HuH-7 (cell line): ENCODE data around the gene RPL13.
"Not testable (repeated sequence)": the region's sequence is repeated elsewhere in the genome, so short reads cannot be mapped to it uniquely, and the experiment has no call there.

Source experiments
- DNase-seq: peaks from one replicate; pipeline ENCODE4 v3.0.0; 2011; ENCODE audit warnings: low spot score

Gene RPL13

DNA sequence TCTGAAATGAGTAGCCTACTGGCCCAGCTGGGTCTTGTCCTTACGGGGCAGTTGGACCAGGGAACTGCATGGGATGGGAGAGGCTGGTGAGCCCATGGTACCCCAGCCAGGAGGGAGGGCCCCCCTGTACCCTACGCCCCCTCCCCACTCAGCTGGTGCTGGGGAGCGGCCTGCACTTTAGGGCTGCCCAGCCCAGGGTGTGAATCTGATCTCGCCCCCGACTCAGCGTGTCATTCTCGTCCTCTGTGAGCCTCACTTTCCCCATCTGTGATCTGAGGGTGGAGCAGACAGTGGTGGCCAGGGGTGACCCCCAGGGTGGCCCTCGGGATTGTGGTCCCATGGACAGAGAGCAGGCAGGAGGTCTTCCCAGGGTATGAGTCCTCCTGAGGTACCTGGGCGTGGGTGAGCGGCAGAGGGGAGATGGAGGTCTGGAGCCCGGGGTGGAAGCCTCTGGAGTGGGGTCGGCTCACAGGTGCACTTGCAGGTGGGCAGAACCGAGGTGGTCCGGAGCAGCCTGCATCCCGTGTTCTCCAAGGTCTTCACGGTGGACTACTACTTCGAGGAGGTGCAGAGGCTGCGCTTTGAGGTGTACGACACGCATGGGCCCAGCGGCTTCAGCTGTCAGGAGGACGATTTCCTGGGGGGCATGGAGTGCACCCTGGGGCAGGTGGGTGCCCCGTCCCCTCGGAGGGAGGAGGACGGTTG is 16.7 kb downstream of the RPL13 start:
- DNase-seq, result no peak

DNA sequence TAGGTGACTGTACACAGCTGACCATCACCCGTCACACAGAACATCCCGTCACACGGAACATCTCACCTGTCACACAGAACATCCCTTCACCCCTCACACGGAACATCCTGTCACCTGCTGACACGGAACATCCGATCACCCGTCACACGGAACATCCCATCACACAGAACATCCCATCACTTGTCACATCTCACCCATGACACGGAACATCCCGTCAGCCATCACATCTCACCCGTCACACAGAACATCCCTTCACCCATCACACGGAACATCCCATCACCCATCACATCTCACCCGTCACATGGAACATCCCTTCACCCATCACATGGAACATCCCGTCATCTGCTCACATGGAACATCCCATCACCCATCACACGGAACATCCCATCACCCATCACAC is 18.9 kb downstream of the RPL13 start:
- no peak for DNase-seq

DNA sequence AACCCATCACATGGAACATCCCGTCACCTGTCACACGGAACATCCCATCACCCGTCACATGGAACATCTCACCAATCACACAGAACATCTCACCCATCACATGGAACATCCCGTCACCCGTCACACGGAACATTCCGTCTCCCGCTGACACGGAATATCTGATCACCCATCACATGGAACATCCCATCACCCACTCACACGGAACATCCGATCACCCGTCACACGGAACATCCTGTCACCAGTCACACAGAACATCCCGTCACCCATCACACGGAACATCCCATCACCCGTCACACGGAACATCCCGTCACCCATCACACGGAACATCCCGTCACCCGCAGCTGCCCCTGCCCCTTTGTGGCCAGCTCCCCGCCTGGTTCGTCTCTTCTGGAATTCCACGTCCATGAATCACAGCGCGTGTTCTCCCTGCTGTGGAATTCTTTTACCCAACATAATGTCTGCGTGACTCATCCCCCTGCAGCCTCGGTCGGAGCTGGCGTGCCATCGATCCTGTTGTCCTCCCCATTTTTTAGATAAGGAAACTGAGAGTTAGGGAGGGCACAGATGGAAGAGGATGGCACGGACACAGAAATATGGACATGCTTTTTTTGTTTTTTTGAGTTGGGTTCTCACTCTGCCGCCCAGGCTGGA is 20.7 kb downstream of the RPL13 start:
- DNase-seq, result no peak

DNA sequence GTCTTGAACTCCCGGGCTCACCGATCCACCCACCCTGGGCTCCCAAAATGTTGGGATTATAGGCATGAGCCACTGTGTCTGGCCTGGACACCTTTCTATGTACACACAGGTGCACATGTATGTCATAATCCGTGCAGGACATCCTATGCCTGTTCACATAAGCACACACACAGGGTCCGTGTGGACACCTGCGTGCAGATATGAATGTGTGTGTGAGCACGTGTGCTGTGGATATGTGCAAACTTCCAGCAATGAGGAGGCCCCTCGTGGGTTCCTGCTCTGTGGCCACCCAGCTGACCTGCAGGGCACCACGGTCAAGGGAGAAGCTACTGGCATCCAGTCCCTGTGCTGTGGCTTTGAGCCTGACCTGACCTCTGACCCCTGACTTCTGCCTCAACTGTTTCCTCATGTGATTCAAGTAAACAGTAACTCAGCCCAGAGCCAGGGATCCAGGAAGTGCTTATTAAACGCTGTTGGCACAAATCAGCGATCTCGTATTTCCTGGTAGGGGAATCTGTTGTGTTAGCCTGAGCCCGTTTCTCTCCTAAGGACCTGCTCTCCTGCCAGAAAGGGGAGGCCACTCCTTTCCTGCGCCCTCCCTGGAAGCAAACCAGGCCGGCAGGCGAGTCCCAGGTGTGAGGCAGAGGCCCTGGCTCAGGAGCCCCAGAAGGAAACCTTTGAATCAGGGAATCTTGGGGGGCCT is 21.5 kb downstream of the RPL13 start:
- DNase-seq, result no peak

DNA sequence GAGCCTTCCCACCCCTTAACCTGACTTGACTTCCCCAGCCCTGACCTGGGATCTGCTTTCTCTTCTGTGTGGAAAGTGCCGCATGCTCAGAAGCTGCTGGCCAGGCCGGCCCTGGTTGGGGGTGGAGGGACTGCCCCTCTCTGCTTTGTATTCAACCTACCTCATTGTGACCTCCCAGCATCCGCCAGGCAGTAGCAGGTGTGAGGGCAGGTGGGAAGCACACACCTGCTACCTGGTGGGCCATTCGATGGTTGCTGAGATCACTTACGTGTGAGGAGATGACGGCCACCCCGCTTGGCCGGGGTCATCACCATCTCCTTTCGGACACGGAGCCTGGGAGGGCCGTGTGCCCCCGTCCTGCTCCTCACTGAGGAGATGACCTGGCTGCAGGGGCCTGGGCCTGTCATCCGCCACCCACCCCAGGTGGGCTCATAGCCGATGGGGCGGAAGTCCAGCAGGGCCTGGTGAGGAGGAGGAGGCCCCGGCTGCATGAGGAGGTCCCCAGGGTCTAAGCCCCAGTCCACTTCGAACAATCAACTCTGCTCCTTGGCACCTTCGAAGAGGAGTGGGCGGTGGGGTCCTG is 22.2 kb downstream of the RPL13 start:
- DNase-seq, result no peak

DNA sequence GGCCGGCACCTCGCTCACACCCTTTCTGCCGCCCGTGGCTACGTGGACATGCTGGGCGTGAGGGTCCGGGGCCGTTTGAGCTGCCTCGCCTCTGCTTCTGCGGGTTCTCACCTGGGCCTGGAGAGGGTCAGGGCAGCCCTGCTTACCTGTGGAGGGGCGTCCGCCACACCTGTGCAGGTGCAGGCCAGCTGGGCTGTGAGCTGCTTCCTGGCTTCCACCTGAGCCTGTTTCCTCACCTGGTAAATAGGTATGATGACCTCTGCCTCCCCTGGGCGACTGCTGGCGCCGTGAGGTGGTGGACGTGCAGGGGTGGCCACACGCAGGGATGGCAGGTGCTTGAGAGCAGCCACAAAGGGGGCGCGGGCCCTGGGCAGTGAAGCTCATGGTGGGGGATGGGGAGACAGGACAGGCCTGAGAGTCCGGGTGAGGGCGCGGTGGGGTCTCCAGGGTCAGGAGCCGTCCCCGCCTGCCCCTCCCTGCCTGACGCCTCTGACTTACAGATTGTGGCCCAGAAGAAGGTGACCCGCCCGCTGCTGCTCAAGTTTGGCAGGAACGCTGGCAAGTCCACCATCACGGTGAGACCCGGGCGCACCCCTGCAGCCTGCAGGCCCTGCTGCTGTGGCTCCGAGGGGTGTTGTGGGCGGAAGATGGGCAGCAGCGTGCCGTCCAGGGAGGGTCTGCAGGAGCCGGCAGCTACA is 22.9 kb downstream of the RPL13 start:
- no peak for DNase-seq

DNA sequence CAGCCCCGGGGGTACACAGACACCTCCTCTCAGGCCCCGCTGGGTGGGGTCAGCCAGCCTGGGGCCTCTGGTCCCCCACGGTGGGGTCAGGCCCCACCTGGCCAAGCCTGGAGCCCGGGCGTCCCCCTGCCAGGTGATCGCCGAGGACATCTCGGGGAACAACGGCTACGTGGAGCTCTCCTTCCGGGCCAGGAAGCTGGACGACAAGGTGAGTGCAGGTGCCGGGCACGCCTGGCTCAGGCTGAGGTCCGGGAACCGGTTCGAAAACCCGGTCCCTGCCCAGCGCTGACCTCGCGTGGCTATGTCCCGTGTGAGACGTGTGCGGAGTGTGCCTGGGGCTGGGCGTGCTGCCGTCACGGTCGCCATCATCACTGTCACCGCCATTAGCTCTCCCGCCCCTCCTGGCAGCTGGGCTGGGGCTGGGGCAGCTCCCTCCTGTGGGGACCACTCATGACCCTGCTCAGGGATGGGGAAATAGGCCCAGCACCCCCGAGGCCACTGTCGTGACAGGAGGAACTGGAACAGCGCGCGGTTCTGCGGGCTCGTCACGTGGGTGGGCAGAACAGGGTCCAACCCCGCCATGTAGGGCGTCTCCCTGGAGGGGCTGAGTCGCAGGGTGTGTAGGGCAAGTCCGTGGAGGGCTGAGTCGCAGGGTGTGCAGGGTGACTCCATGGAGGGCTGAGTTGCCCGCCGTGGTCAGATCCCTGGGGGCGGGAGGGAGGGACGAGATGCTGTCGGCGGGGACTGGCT is 23.6 kb downstream of the RPL13 start:
- DNase-seq, result no peak

DNA sequence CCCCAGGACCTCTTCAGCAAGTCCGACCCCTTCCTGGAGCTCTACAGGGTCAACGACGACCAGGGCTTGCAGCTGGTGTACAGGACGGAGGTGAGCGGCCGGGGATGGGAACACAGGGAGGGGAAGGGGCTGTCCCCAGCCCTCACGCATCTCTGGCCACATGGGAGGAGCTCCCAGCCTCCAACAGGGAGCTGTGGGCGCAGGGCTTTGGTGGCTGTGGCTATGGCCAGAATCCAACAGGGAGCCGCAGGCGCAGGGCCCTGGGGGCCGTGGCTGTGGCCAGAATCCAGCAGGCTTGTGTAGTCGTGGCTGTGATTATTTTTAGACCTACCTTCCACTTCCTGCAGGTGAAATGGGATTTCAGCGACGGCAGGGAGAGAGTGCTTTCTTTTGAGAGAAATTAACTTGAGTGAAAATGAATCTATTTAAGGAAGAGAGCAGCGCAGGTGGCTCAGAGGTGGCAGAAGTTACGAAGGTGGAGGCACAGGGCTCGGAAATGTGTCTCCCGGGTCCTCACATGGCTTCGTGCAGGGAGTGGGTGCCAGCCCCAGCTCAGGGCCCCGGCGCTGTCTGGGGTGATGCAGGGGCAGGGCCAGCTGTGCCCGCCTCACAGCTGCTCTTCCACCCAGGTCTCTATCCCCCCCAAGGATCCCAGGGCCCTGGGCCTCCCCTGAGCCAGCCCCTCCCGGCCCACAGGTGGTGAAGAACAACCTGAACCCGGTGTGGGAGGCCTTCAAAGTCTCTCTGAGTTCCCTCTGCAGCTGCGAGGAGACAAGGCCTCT is 24.5 kb downstream of the RPL13 start:
- DNase-seq, result no peak

DNA sequence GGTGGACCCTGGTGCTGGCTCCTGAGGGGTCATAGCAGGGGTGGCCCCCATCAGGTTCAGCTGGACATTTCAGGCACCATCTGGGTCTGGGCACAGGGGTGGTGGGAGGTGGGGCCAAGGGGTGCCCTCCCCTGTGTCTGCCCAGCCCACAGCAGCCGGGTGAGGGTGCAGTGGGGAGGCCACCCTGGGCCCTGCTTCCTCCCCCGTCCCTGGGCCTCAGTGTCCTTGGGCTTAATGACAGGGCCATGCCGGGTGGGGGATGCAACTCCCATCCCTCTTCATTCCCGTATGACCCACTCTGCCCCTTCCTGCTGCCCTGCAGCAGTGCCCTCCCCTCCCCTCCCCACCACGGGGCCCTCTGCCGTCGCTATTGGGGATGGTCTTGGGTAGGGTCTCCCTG is 25.7 kb downstream of the RPL13 start:
- no peak for DNase-seq

DNA sequence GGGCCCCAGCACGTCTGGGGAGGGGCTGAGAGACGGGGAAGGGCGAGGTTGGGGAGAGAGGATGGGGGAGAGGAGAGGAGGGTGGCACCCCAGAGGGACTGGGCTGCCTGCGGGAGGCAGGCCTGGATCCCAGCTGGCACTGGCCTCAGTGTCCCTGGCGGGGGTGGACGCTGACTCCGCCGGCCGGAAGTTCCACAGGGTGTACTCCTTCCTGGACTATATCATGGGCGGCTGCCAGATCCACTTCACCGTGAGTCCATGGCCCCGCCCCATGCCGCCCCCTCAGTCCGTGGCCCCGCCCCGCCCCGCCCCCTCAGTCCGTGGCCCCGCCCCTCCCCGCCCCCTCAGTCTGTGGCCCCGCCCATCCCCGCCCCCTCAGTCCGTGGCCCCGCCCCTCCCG is 26.4 kb downstream of the RPL13 start:
- DNase-seq, result no peak

DNA sequence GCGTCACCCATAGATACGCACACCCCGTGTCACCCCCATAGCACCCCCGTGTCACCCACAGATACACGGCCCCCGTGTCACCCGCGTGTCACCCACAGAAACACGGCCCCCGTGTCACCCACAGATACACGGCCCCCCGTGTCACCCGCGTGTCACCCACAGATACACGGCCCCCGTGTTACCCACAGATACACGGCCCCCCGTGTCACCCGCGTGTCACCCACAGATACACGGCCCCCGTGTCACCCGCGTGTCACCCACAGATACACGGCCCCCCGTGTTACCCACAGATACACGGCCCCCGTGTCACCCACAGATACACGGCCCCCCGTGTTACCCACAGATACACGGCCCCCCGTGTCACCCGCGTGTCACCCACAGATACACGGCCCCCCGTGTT is 27.2 kb downstream of the RPL13 start:
- DNase-seq, result not testable (repeated sequence)

DNA sequence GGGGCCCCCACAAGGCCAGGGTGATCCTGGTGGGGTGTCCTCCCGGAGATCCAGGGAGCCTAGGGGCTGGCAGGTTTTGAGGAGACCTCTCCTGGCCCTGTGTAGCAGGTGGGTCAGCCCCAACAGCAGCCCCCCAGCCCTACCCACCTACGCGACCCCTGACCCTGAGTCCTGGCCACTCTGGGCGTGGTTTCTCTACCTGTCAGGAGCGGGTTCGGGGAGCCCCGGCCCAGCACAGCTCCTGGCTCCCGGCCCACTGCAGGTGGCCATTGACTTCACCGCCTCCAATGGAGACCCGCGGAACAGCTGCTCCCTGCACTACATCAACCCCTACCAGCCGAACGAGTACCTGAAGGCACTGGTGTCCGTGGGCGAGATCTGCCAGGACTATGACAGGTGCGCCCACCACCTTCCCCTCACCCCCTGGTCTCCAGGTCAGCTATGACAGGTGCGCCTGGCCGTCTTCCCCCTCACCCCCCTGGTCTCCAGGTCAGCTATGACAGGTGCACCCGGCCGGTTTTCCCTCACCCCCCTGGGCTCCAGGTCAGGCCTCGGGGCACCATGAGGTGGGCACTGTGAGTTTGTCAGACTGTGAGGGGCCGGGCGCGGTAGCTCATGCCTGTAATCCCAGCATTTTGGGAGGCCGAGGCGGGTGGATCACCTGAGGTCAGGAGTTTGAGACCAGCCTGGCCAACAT is 28.1 kb downstream of the RPL13 start:
- no peak for DNase-seq

DNA sequence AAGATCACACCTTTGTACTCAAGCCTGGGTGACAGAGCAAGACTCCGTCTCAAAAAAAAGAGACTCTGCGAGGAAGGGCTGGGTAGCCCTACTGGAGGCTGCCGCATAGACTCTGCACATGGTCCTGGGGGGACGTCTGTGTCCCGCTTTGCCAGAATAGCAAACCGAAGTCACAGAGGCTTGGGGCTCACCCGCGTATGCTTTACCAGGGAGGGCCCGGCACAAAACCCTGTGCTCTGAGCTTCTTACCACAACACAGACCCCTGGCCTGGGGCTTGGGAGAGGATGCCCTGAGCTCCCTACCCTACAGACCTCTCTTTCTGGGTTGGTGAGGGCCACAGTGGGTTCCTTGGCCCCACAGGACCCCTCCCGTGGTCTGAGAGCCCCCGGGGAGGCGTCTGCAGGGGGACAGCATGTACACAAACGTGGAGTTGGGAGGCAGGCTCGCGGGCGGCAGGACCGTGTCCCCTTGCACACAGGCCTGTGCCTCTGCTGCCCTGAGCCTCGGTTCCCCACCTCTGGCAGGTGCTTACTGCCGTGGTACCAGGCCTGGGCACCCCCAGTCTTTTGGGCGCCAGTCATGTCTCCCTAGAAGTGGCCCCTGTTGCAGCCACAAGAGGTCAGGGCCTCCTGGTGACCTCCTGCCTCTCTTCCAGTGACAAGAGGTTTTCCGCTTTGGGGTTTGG is 28.9 kb downstream of the RPL13 start:
- no peak for DNase-seq

DNA sequence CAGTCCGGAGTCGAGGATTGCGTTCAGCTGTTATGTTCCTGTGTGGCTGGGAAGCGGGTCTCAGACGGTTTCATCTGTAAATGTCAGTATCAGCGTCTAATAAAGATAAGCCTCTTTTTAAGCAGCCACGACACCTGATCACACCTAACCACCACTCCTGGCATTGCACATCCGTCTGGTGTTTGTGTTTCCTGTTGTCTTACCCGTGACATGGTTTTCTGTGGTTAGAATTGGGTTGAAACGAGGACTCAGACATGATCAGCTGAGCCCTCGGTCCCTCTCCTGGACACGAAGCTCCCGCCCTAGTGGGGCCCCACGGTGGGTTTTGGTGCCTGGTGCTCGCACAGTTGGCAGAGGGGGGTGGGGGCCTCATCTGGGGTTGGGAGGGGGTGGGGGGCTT is 33.4 kb downstream of the RPL13 start:
- DNase-seq, result no peak

DNA sequence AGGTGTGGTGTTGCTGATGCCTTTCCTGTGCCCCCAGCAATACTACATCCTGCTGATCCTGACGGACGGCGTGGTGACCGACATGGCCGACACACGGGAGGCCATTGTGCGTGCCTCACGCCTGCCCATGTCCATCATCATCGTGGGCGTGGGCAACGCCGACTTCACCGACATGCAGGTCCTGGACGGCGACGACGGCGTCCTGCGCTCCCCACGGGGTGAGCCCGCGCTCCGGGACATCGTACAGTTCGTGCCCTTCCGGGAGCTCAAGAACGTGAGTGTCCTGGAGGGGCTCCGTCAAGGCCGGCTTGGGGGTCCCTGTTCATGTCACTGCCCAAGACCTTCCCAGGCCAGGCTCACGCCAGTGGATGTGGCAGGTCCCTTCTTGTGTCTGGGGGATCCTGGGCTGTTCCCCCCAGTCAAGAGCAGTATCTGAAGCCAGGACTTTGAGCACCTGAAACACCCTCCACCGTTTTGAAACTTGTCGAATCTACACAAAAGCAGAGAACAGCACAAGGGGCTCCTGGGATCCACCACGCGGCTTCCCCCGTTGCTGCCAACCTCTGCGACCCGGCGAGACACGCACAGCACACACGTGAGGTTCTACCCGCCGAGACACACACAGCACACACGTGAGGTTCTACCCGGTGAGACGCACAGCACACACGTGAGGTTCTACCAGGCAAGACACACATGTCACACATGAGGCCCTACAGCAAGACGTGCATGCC is 35.0 kb downstream of the RPL13 start:
- no peak for DNase-seq

DNA sequence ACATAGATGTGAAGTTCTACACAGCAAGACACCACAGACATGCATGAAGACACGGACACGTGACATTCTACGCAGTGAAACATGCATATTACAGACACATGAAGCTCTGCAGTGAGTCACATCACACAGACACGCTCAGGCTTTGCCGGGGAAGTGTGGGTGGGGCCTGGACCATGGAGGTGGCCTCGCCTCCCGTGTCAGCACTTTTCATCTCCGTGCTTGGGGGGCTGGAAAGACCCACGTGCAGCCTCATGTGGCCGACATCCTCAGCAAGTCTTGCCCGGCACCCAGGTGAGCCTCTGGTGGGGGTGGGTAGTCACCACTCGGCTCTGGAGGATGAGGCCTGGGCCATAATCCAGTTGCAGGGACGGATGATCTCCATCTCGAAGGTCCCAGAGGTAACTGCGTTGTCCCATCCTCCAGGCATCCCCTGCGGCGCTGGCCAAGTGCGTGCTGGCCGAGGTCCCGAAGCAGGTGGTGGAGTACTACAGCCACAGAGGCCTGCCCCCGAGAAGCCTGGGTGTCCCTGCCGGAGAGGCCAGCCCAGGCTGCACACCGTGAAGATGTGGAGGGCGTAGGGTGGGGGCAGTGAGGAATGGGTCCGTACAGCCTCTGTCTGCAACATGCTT is 35.7 kb downstream of the RPL13 start:
- no peak for DNase-seq

DNA sequence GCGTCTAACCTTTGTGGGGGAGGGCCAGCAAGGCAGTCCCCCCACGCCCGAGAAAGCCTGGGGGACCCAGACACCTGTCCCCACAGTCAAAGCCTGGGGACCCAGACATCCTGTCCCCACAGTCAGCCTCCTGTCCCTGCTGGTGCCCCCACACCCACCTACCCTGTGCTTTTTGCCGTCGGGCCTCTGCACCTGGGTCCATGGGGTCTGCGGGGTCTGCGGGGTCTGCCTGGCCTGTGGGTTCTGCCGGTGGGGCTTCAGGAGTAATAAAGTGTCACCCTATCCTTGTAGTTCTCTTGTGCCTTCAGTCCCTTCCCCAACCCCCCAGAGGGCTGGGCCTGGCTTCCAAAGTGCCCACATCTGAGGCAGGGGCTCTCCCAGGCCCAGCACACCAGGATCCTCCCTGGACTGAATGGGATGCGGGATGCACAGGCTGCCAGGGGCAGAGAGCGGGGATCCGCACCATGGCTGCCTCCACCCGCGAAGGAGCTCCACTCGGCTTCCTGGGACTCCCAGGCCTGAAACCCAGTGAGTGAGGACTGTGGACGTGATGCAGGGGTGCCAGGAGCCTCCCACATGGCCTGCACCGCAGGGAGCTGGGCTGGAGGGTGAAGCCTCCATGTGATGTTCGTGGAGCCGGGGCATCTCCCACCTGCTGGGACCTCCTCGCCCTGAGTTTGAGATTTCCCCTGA is 36.6 kb downstream of the RPL13 start:
- DNase-seq, result no peak

DNA sequence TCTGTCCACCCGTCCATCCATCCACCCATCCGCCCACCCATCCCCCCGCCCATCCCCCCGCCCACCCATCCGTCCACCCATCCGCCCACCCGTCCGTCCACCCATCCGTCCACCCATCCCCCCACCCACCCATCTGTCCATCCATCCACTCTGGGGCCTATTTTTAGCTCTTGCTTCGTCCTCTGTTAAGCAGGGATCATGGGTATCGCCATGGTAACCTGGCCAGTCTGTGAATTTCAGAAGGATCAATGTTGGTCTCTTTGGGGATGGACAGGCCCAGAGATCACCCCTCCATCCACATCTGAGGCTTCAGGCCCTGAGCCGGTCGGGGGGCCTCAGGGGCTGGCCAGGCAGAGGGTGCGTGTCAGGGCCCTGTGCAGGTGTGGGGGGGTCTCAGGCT is 37.7 kb downstream of the RPL13 start:
- DNase-seq, result no peak
